Glomerular endothelial cell (primary cell): ENCODE measurements around the gene USP3. TPM values are rescaled to one million over a fixed set of nuclear protein-coding genes. Genes with fewer than 3 reads are reported as not detected.
"Not testable (repeated sequence)": the region's sequence is repeated elsewhere in the genome, so short reads cannot be mapped to it uniquely, and the experiment has no call there.

Experiments used
- DNase-seq: peaks from one replicate; pipeline ENCODE4 v3.0.0-alpha.2; 2011; ENCODE audit warnings: low read depth, low spot score; ENCODE audit errors: extremely low read depth
- total RNA-seq: library from RNA; depleted of rRNA; stranded (reverse); fragments of >200 nt; gene quantifications from 2 replicates; pipeline ENCODE4 v1.2.3, GENCODE V29; 2015

USP3 gene
- total RNA-seq, 1 donor from 2014 or later, result 40.0 TPM

- DNase-seq, result no peak
Observed at GRCh38 chr15:63604281-63604680, 99.9 kb downstream of the USP3 start.

GRCh38 chr15:63605036-63605435 is 100.6 kb downstream of the USP3 start:
- no peak for DNase-seq

- no peak for DNase-seq
Observed at GRCh38 chr15:63605816-63606215, 101.4 kb downstream of the USP3 start.

GRCh38 chr15:63606308-63606707 is 101.9 kb downstream of the USP3 start:
- no peak for DNase-seq

GRCh38 chr15:63608989-63609388 is 104.6 kb downstream of the USP3 start:
- no peak for DNase-seq

- no peak for DNase-seq
Observed at GRCh38 chr15:63609448-63609847, 105.1 kb downstream of the USP3 start.

GRCh38 chr15:63610209-63610841 is 105.9 kb downstream of the USP3 start:
- peak; percentile 44 for DNase-seq

- DNase-seq, result no peak
Observed at GRCh38 chr15:63611177-63611576, 106.8 kb downstream of the USP3 start.

GRCh38 chr15:63612300-63612699 is 107.9 kb downstream of the USP3 start:
- DNase-seq, result no peak

- DNase-seq, result no peak
Observed at GRCh38 chr15:63615935-63616334, 111.5 kb downstream of the USP3 start.

GRCh38 chr15:63617147-63617546 is 112.8 kb downstream of the USP3 start:
- not testable (repeated sequence) for DNase-seq

GRCh38 chr15:63617627-63618026 is 113.2 kb downstream of the USP3 start:
- not testable (repeated sequence) for DNase-seq

- DNase-seq, result not testable (repeated sequence)
Observed at GRCh38 chr15:63620760-63621159, 116.4 kb downstream of the USP3 start.

- no peak for DNase-seq
Observed at GRCh38 chr15:63623232-63623969, 119.0 kb downstream of the USP3 start.

GRCh38 chr15:63626955-63627354 is 122.6 kb downstream of the USP3 start:
- no peak for DNase-seq

- DNase-seq, result no peak
Observed at GRCh38 chr15:63628123-63628822, 123.9 kb downstream of the USP3 start.

- no peak for DNase-seq
Observed at GRCh38 chr15:63630036-63630751, 125.8 kb downstream of the USP3 start.

GRCh38 chr15:63633312-63633711 is 128.9 kb downstream of the USP3 start:
- DNase-seq, result peak; percentile 20

GRCh38 chr15:63634154-63634553 is 129.8 kb downstream of the USP3 start:
- DNase-seq, result no peak

- DNase-seq, result no peak
Observed at GRCh38 chr15:63636518-63637061, 132.2 kb downstream of the USP3 start.

- DNase-seq, result no peak
Observed at GRCh38 chr15:63638839-63639238, 134.4 kb downstream of the USP3 start.
